ENCODE measurements around the gene ESYT2.
A peak's percentile ranks its signal among the peaks of the same experiment; 100 is the strongest.
"Not testable (repeated sequence)": the region's sequence is repeated elsewhere in the genome, so short reads cannot be mapped to it uniquely, and the experiment has no call there.

The ESYT2 gene

GRCh38 chr7:158829342-158830210 lies at the start of gene ESYT2:
TSS of gene ESYT2 (minus strand) at chr7:158829509. CDS start at chr7:158829418, 91 bp downstream.
- peak; percentile 99 for DNase-seq

- DNase-seq, result not testable (repeated sequence)
Measured at GRCh38 chr7:158878151-158879079, 49.1 kb upstream of the ESYT2 start.

GRCh38 chr7:158876984-158877383 lies 47.7 kb upstream of the ESYT2 start:
- no peak for DNase-seq

- DNase-seq, result no peak
Measured at GRCh38 chr7:158869876-158870275, 40.6 kb upstream of the ESYT2 start.

- no peak for DNase-seq
Measured at GRCh38 chr7:158868764-158869410, 39.6 kb upstream of the ESYT2 start.

GRCh38 chr7:158867214-158867984 lies 38.1 kb upstream of the ESYT2 start:
- DNase-seq, result no peak

- DNase-seq, result no peak
Measured at GRCh38 chr7:158865977-158866376, 36.7 kb upstream of the ESYT2 start.

GRCh38 chr7:158865462-158865922 lies 36.2 kb upstream of the ESYT2 start:
- no peak for DNase-seq

GRCh38 chr7:158864833-158865232 lies 35.5 kb upstream of the ESYT2 start:
- DNase-seq, result no peak

- DNase-seq, result no peak
Measured at GRCh38 chr7:158864507-158864820, 35.2 kb upstream of the ESYT2 start.

GRCh38 chr7:158863611-158864506 lies 34.5 kb upstream of the ESYT2 start:
- DNase-seq, result no peak

- not testable (repeated sequence) for DNase-seq
Measured at GRCh38 chr7:158862985-158863610, 33.8 kb upstream of the ESYT2 start.

- no peak for DNase-seq
Measured at GRCh38 chr7:158861936-158862704, 32.8 kb upstream of the ESYT2 start.

GRCh38 chr7:158861004-158861787 lies 31.9 kb upstream of the ESYT2 start:
- DNase-seq, result no peak

- DNase-seq, result no peak
Measured at GRCh38 chr7:158860394-158860793, 31.1 kb upstream of the ESYT2 start.

- DNase-seq, result no peak
Measured at GRCh38 chr7:158858592-158859503, 29.5 kb upstream of the ESYT2 start.

- no peak for DNase-seq
Measured at GRCh38 chr7:158856883-158857668, 27.8 kb upstream of the ESYT2 start.

All from NK-92 treated with Interleukin-12 subunit alpha and Interleukin-12 subunit beta, amount 100 ng/mL, for 24 hours (cell line).